ENCODE measurements around the gene P2RX3.

Gene P2RX3

DNA sequence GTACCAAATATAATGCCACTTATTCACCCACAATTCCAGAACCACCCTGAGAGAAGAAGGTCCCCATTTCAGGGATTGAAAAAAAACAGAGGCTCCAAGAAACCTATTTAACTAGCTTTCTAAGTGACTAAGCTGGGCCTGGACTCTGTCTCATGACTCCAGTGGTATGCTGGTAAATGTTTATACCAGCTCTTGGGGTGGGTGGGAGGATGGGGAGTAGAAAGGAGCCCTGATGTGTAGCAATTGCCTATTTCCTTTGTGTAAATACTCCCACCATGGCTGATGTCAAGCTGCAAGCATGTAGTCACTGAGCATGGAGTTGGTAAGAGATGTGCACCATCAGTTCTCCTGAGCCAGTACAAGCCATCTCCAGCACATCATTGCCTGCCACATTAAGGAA lies 40.0 kb downstream of the P2RX3 start:
- no peak for DNase-seq (ENCODE audit: extremely low spot score)
- ChIA-PET POLR2A (interaction anchor here (0.5 to 0.6 kb wide), 2 partner anchors 22 to 67 kb away, joined by 5 read pairs; no protein-coding TSS in a partner anchor), CTCF (interaction anchor here (1.4 to 2.0 kb wide), 3 partner anchors 15 to 32 kb away, joined by 3 to 5 read pairs (median 3); no protein-coding TSS in a partner anchor)
- TF ChIP-seq, protein P1, sequence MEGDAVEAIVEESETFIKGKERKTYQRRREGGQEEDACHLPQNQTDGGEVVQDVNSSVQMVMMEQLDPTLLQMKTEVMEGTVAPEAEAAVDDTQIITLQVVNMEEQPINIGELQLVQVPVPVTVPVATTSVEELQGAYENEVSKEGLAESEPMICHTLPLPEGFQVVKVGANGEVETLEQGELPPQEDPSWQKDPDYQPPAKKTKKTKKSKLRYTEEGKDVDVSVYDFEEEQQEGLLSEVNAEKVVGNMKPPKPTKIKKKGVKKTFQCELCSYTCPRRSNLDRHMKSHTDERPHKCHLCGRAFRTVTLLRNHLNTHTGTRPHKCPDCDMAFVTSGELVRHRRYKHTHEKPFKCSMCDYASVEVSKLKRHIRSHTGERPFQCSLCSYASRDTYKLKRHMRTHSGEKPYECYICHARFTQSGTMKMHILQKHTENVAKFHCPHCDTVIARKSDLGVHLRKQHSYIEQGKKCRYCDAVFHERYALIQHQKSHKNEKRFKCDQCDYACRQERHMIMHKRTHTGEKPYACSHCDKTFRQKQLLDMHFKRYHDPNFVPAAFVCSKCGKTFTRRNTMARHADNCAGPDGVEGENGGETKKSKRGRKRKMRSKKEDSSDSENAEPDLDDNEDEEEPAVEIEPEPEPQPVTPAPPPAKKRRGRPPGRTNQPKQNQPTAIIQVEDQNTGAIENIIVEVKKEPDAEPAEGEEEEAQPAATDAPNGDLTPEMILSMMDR (IDR thresholded peaks at IDR 0.05; ENCODE audit: control extremely low read depth, extremely low read depth, low read depth, missing control alignments) = no peak

DNA sequence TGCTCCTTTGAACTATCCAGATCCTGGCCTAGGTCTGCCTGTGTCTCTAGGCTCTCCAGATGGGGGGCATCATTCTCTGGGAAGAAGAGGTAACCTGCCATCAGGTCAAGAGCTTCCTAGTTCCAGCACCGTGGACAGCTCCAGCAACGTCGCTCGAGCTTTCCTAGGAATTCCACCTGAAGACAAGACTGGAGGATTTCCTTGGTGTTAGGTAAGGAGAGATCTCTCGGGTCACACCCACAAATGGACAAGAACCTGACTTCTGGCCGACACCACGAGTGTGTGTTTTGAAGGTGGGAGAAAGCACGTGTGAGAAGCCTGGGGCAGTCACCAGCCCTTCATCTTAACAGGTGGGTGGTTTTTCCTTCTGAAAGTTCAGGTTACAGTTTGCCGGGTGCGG lies 41.6 kb downstream of the P2RX3 start:
- TF ChIP-seq, protein P1 (IDR thresholded peaks at IDR 0.05; ENCODE audit: control extremely low read depth, extremely low read depth, low read depth, missing control alignments) = no peak
- DNase-seq (ENCODE audit: extremely low spot score) = no peak
- ChIA-PET POLR2A (interaction anchor here (0.6 to 0.7 kb wide), 2 partner anchors 15 to 24 kb away, joined by 3 read pairs; no protein-coding TSS in a partner anchor), CTCF (interaction anchor here (1.1 to 2.0 kb wide), 3 partner anchors 9 to 20 kb away, joined by 3 to 5 read pairs (median 4); no protein-coding TSS in a partner anchor)

DNA sequence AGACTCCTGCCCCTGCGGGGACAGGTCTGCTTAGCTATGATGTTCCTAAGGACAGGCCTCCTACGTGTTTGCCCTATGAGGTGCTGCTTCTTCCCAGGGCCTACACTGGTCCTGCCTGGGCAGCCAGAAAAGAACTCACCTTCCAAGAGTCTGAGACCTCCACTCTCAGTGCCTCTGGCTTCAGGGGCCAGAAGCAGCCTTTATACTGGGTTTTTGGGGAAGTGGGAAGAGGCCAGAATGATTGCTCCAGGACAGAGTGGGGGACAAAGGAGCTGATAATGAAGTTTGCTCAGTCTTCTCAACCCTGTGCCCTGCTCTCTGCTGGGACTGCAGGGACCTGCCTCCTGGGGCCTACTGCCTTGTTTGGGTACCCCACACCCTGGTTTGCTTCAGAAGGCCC lies 42.8 kb downstream of the P2RX3 start, which contains the start of gene PRG3:
TSS of gene PRG3 (minus strand) at position 176 of the 400 bp plus-strand sequence. CDS start 442 bp downstream, outside the sequence.
- ChIA-PET CTCF (interaction anchor here (1.0 to 2.6 kb wide), 4 partner anchors 18 to 77 kb away, joined by 3 to 6 read pairs (median 4); no protein-coding TSS in a partner anchor), POLR2A (no interaction called here)
- DNase-seq (ENCODE audit: extremely low spot score) = no peak
- TF ChIP-seq, protein P1 (IDR thresholded peaks at IDR 0.05; ENCODE audit: control extremely low read depth, extremely low read depth, low read depth, missing control alignments) = no peak

DNA sequence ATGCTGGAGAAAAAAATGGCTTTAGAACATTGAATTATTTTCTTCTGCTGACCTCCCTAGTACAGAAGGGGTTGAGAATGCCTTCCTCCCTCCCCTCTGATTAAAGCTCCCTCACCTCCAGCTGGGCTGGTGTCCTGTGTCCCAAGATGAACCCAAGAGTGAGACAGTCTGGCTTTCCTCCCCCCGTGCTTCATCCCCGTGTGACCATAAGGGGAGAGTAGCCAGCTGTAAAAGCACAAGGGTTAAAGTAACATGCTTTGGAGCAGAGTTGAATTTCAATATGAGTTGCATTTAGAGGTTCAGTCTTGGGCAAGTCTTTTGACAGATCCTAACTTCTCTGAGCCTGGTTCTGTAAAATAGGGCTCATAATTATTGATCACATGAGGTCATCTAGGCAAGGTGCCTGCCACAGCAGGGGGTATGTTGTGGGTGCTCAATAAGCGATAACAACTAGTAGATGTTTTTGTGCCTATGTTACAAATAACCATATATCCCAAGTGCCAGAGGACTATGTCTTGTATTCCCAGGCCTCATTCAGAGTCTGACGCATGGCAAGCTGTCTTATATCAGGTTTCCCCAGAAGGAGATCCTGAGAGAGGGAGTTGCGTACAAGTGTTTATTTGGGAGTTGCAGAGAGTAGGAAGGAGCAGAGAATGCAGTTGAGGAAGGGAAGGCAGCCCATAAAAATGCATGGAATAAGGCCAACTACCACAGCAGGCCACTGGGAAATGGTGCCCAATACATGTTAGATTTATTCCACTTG lies 48.2 kb downstream of the P2RX3 start:
- no peak for DNase-seq (ENCODE audit: extremely low spot score)
- CTCF ChIA-PET = interaction anchor here (1.1 to 1.2 kb wide), 2 partner anchors 15 to 40 kb away, joined by 3 read pairs; no protein-coding TSS in a partner anchor
- TF ChIP-seq, protein P1 (IDR thresholded peaks at IDR 0.05; ENCODE audit: control extremely low read depth, extremely low read depth, low read depth, missing control alignments) = no peak
- POLR2A ChIA-PET = no interaction called here

GRCh38 chr11:57387289-57388030 lies 49.3 kb downstream of the P2RX3 start:
- CTCF ChIA-PET = interaction anchor here (1.1 to 1.8 kb wide), 3 partner anchors 16 to 106 kb away, joined by 3 to 4 read pairs (median 3); no protein-coding TSS in a partner anchor
- TF ChIP-seq, protein P1 (IDR thresholded peaks at IDR 0.05; ENCODE audit: control extremely low read depth, extremely low read depth, low read depth, missing control alignments) = no peak
- POLR2A ChIA-PET = no interaction called here
- DNase-seq (ENCODE audit: extremely low spot score) = no peak

GRCh38 chr11:57390535-57390934 lies 52.4 kb downstream of the P2RX3 start, which contains the start of gene PRG2:
PRG2 (minus strand) TSS chr11:57390650; CDS start chr11:57389944, 706 bp downstream.
- ChIA-PET CTCF (interaction anchor here (1.0 to 1.6 kb wide), 3 partner anchors 19 to 254 kb away, joined by 3 to 4 read pairs (median 3); no protein-coding TSS in a partner anchor), POLR2A (no interaction called here)
- TF ChIP-seq, protein P1 (IDR thresholded peaks at IDR 0.05; ENCODE audit: control extremely low read depth, extremely low read depth, low read depth, missing control alignments) = no peak
- no peak for DNase-seq (ENCODE audit: extremely low spot score)
